SU-DHL-6 (cell line): Measurements from ENCODE around the gene MRPS6.

Experiments
- H2AFZ ChIP-seq: fragments of 200-600 bp; sonication (generic); 2 replicates; pipeline ENCODE4 v1.6.1; 2014; ENCODE audit warnings: low read depth, mild to moderate bottlenecking, moderate library complexity, mixed read lengths, antibody characterized with exemption, low read length; ENCODE audit not compliant: severe bottlenecking
- H3F3A ChIP-seq: fragments of 200-600 bp; shearing (Covaris generic); 2 replicates; pipeline ENCODE4 v1.6.0; 2016; ENCODE audit warnings: antibody characterized with exemption, mild to moderate bottlenecking; ENCODE audit not compliant: insufficient read depth
- H3K27ac ChIP-seq: fragments of 200-600 bp; sonication (generic); 2 replicates; pipeline ENCODE4 v1.5.1; 2016; ENCODE audit warnings: low read depth, mild to moderate bottlenecking, low read length, moderate library complexity, mixed read lengths
- H3K27me3 ChIP-seq: fragments of 200-600 bp; sonication (generic), shearing (Covaris generic); 2 replicates; pipeline ENCODE4 v1.6.0; 2014; ENCODE audit warnings: mild to moderate bottlenecking, low read length
- H3K36me3 ChIP-seq: fragments of 200-600 bp; sonication (generic); 2 replicates; pipeline ENCODE4 v1.6.1; 2014; ENCODE audit warnings: mild to moderate bottlenecking, low read length, mixed read lengths
- H3K4me2 ChIP-seq: fragments of 300-600, 200-600 bp; shearing (Covaris generic), sonication (generic); 2 replicates; pipeline ENCODE4 v1.6.0; 2014; ENCODE audit warnings: low read length, low read depth, mild to moderate bottlenecking; ENCODE audit not compliant: poor library complexity, severe bottlenecking
- H3K4me3 ChIP-seq: fragments of 200-600 bp; sonication (generic); 2 replicates; pipeline ENCODE4 v1.5.1; 2014; ENCODE audit warnings: antibody characterized with exemption, low read length, mild to moderate bottlenecking, mixed read lengths; ENCODE audit not compliant: insufficient read depth, poor library complexity, severe bottlenecking
- H3K79me2 ChIP-seq: fragments of 200-600 bp; sonication (generic); 2 replicates; pipeline ENCODE4 v1.6.1; 2014; ENCODE audit warnings: mild to moderate bottlenecking, low read length, moderate library complexity; ENCODE audit not compliant: insufficient read depth
- H3K9ac ChIP-seq: fragments of 200-600 bp; sonication (generic); 2 replicates; pipeline ENCODE4 v1.7.0; 2014; ENCODE audit warnings: mild to moderate bottlenecking, low read length
- H3K9me2 ChIP-seq: fragments of 200-600 bp; sonication (generic); replicated peaks from 2 replicates; pipeline ENCODE4 v1.6.1; 2014; ENCODE audit warnings: low read length; ENCODE audit not compliant: insufficient read depth
- H3K9me3 ChIP-seq: fragments of 200-600 bp; sonication (generic); 2 replicates; pipeline ENCODE4 v1.6.1; 2014; ENCODE audit warnings: low read length, mixed read lengths; ENCODE audit not compliant: insufficient read depth
- H4K20me1 ChIP-seq: fragments of 200-600 bp; sonication (generic); 2 replicates; pipeline ENCODE4 v1.6.1; 2014; ENCODE audit warnings: low read depth, mild to moderate bottlenecking, antibody characterized with exemption, low read length, moderate library complexity, mixed read lengths
- EZH2phosphoT487 ChIP-seq: fragments of 200-600 bp; sonication (generic), shearing (Covaris generic); conservative IDR thresholded peaks from 2 replicates; pipeline ENCODE4 v1.6.1; 2018; ENCODE audit warnings: mild to moderate bottlenecking, antibody characterized with exemption, low read length, moderate library complexity, mixed read lengths
- TF ChIP-seq, protein P1 (sequence below): fragments of 200-600 bp; sonication (generic); IDR thresholded peaks from one replicate; pipeline ENCODE4 v1.5.1; 2017; ENCODE audit warnings: antibody characterized with exemption, mild to moderate bottlenecking, low read length, moderate library complexity; ENCODE audit not compliant: insufficient read depth, poor library complexity, severe bottlenecking

Gene MRPS6

GRCh38 chr21:34109075-34109474, 35.7 kb downstream of the MRPS6 start:
- Histone ChIP-seq H3F3A (no peaks in the 10 kb centered on the region), H3K9me3 (no peaks in the 10 kb centered on the region), H3K36me3 (no peaks in the 10 kb centered on the region), H4K20me1 (no peaks in the 10 kb centered on the region), H3K4me2 (no peak overlapping the region), H3K9ac (no peak overlapping the region), H3K9me2 (no peaks in the 10 kb centered on the region), H3K4me3 (no peak overlapping the region), H3K27me3 (no peaks in the 10 kb centered on the region), H2AFZ (no peak overlapping the region), H3K27ac (no peak overlapping the region), H3K79me2 (peaks cover 9% of the 10 kb centered on the region; the same call in 1 of the 2 replicates)
- TF ChIP-seq, protein P1, sequence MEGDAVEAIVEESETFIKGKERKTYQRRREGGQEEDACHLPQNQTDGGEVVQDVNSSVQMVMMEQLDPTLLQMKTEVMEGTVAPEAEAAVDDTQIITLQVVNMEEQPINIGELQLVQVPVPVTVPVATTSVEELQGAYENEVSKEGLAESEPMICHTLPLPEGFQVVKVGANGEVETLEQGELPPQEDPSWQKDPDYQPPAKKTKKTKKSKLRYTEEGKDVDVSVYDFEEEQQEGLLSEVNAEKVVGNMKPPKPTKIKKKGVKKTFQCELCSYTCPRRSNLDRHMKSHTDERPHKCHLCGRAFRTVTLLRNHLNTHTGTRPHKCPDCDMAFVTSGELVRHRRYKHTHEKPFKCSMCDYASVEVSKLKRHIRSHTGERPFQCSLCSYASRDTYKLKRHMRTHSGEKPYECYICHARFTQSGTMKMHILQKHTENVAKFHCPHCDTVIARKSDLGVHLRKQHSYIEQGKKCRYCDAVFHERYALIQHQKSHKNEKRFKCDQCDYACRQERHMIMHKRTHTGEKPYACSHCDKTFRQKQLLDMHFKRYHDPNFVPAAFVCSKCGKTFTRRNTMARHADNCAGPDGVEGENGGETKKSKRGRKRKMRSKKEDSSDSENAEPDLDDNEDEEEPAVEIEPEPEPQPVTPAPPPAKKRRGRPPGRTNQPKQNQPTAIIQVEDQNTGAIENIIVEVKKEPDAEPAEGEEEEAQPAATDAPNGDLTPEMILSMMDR: no peak

GRCh38 chr21:34110594-34111202, 37.3 kb downstream of the MRPS6 start:
- no peaks in the 10 kb centered on the region for H3K36me3 ChIP-seq
- no peak overlapping the region for H3K4me3 ChIP-seq
- H2AFZ ChIP-seq: no peak overlapping the region
- no peaks in the 10 kb centered on the region for H3K9me3 ChIP-seq
- no peak overlapping the region for H3K4me2 ChIP-seq
- no peak overlapping the region for H3K27ac ChIP-seq
- no peaks in the 10 kb centered on the region for H4K20me1 ChIP-seq
- H3F3A ChIP-seq: no peaks in the 10 kb centered on the region
- H3K27me3 ChIP-seq: no peaks in the 10 kb centered on the region
- peaks cover 9% of the 10 kb centered on the region; the same call in 1 of the 2 replicates for H3K79me2 ChIP-seq
- no peaks in the 10 kb centered on the region for H3K9me2 ChIP-seq
- TF ChIP-seq, protein P1: no peak
- no peak overlapping the region for H3K9ac ChIP-seq

DNA sequence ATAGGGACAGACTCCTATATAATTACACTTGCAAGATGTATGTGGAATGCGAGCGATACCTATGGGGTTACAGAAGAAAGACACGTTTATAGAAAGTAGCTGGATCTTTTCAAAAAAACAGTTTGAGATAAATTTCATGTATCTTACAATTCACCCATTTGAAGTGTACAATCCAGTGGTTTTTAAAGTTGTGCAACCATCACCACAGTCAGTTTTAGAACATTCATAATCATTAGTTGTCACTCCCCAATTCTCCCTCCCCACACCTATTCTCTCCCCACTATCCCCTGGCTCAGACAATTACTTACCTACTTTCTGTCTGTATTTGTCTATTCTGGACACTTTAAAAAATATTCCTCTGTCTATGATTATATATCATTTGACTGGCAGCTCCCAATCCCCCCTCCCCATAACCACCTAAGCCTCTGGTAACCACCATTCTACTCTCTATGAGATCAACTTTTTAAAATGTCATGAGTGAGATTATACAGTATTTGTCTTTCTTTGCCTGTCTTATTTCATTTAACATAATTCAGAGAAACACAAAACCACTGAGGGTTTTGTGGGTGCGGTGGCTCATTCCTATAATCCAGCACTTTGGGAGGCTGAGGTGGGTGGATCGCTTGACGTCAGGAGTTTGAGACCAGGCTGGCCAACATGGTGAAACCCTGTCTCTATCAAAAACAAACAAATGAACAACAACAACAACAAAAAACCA, 39.1 kb downstream of the MRPS6 start:
- TF ChIP-seq, protein P1: no peak
- no peak for TF ChIP-seq EZH2phosphoT487
- no peaks in the 10 kb centered on the region for H3F3A ChIP-seq
- H3K9ac ChIP-seq: no peak overlapping the region
- no peaks in the 10 kb centered on the region for H3K36me3 ChIP-seq
- no peaks in the 10 kb centered on the region for H3K9me2 ChIP-seq
- no peak overlapping the region for H3K4me3 ChIP-seq
- H3K9me3 ChIP-seq: no peaks in the 10 kb centered on the region
- H3K4me2 ChIP-seq: no peak overlapping the region
- H4K20me1 ChIP-seq: no peaks in the 10 kb centered on the region
- no peak overlapping the region for H2AFZ ChIP-seq
- peaks cover 9% of the 10 kb centered on the region; the same call in 1 of the 2 replicates for H3K79me2 ChIP-seq
- no peak overlapping the region for H3K27ac ChIP-seq
- H3K27me3 ChIP-seq: no peaks in the 10 kb centered on the region
